RWPE2 (cell line): Measurements from ENCODE around the gene SPATA31A3.
"Not testable (repeated sequence)": the region's sequence is repeated elsewhere in the genome, so short reads cannot be mapped to it uniquely, and the experiment has no call there.

Source experiments
- ATAC-seq: fragments of 200-7000 bp; cut with Tn5 transposase; 3 replicates; pipeline ENCODE4 v1.9.1; 2021; ENCODE audit warnings: low read depth
- DNase-seq: peaks from one replicate; pipeline ENCODE4 v3.0.0-alpha.2; 2020; ENCODE audit warnings: low spot score
- H3K27ac ChIP-seq: fragments of 450-650 bp; 2 replicates; pipeline ENCODE4 v1.5.1; 2017; ENCODE audit warnings: mild to moderate bottlenecking; ENCODE audit not compliant: poor library complexity, severe bottlenecking
- H3K27me3 ChIP-seq: fragments of 250-450 bp; sonication (Bioruptor Pico); 2 replicates; pipeline ENCODE4 v1.5.1; 2021; ENCODE audit warnings: mild to moderate bottlenecking, moderate library complexity; ENCODE audit not compliant: insufficient read depth, poor library complexity, severe bottlenecking
- H3K36me3 ChIP-seq: fragments of 250-450 bp; sonication (Bioruptor Pico); 2 replicates; pipeline ENCODE4 v1.5.1; 2020; ENCODE audit warnings: low read depth, mild to moderate bottlenecking, moderate library complexity
- H3K4me1 ChIP-seq: fragments of 250-450 bp; sonication (Bioruptor Pico); 2 replicates; pipeline ENCODE4 v1.5.1; 2021; ENCODE audit warnings: mild to moderate bottlenecking, moderate library complexity; ENCODE audit not compliant: insufficient read depth, poor library complexity, severe bottlenecking
- H3K4me3 ChIP-seq: fragments of 250-450 bp; sonication (Bioruptor Pico); 2 replicates; pipeline ENCODE4 v1.5.1; 2021; ENCODE audit warnings: mild to moderate bottlenecking, moderate library complexity; ENCODE audit not compliant: severe bottlenecking
- H3K9me3 ChIP-seq: fragments of 250-450 bp; sonication (Bioruptor Pico); 2 replicates; pipeline ENCODE4 v1.5.1; 2021; ENCODE audit warnings: mild to moderate bottlenecking, moderate library complexity; ENCODE audit not compliant: severe bottlenecking

Gene SPATA31A3

GRCh38 chr9:66992450-66992849 lies at the start of gene SPATA31A3:
Gene SPATA31A3, minus strand, starts transcription at chr9:66992550. Its CDS starts 29 bp downstream, at chr9:66992521.
- H3K27me3 ChIP-seq, DNase-seq, ATAC-seq, H3K4me3 ChIP-seq, H3K36me3 ChIP-seq, H3K27ac ChIP-seq, H3K4me1 ChIP-seq, H3K9me3 ChIP-seq: not testable (repeated sequence)

GRCh38 chr9:66952576-66952975 lies 39.8 kb downstream of the SPATA31A3 start:
- not testable (repeated sequence) for H3K27ac ChIP-seq, H3K27me3 ChIP-seq, H3K9me3 ChIP-seq, H3K4me1 ChIP-seq, H3K36me3 ChIP-seq, H3K4me3 ChIP-seq, ATAC-seq, DNase-seq

GRCh38 chr9:66942400-66943155 lies 49.8 kb downstream of the SPATA31A3 start:
- H3K4me3 ChIP-seq, H3K27ac ChIP-seq, H3K36me3 ChIP-seq, H3K9me3 ChIP-seq, H3K4me1 ChIP-seq, ATAC-seq, H3K27me3 ChIP-seq, DNase-seq: not testable (repeated sequence)

- not testable (repeated sequence) for H3K27ac ChIP-seq, H3K36me3 ChIP-seq, DNase-seq, H3K4me1 ChIP-seq, H3K27me3 ChIP-seq, ATAC-seq, H3K4me3 ChIP-seq, H3K9me3 ChIP-seq
Observed at GRCh38 chr9:66939878-66940830, 52.2 kb downstream of the SPATA31A3 start.

GRCh38 chr9:66938322-66938721 lies 54.0 kb downstream of the SPATA31A3 start:
- not testable (repeated sequence) for H3K4me1 ChIP-seq, H3K4me3 ChIP-seq, DNase-seq, H3K9me3 ChIP-seq, H3K27me3 ChIP-seq, H3K27ac ChIP-seq, ATAC-seq, H3K36me3 ChIP-seq

- not testable (repeated sequence) for H3K27me3 ChIP-seq, H3K9me3 ChIP-seq, H3K36me3 ChIP-seq, ATAC-seq, H3K4me3 ChIP-seq, DNase-seq, H3K4me1 ChIP-seq, H3K27ac ChIP-seq
Observed at GRCh38 chr9:66937662-66938061, 54.7 kb downstream of the SPATA31A3 start.
